GM21619 (cell line): Measurements from ENCODE around the gene PCDH15.

Experiments
- ATAC-seq: cut with Tn5 transposase; IDR thresholded peaks from one replicate; pipeline ENCODE4 v1.9.1; 2021; ENCODE audit not compliant: unreplicated experiment

The PCDH15 gene

GRCh38 chr10:54137396-54137795 is 663.6 kb downstream of the PCDH15 start:
- ATAC-seq, result no peak

- no peak for ATAC-seq
These were observed 667.8 kb downstream of the PCDH15 start for GRCh38 chr10:54133203-54133602.

- no peak for ATAC-seq
These were observed 669.2 kb downstream of the PCDH15 start for GRCh38 chr10:54131833-54132232.

GRCh38 chr10:54130394-54130793 is 670.6 kb downstream of the PCDH15 start:
- no peak for ATAC-seq

- ATAC-seq, result no peak
These were observed 675.8 kb downstream of the PCDH15 start for GRCh38 chr10:54125098-54125747.

GRCh38 chr10:54124209-54124885 is 676.7 kb downstream of the PCDH15 start:
- ATAC-seq, result no peak

DNA sequence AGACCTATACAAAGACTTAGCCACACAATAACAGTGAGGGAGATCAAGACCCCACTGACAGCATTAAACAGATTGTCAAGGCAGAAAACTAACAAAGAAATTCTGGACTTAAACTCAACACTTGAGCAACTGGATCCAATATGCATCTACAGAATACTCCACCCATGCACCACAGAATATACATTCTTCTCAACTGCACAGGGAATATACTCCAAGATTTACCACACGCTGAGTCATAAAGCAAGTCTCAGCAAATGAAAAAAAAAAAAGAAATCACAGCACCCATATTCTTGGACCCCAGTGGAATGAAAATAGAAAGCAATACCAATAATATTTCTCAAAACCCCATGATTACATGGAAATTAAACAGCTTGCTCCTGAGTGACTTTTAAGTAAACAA is 680.2 kb downstream of the PCDH15 start:
- ATAC-seq, result no peak

DNA sequence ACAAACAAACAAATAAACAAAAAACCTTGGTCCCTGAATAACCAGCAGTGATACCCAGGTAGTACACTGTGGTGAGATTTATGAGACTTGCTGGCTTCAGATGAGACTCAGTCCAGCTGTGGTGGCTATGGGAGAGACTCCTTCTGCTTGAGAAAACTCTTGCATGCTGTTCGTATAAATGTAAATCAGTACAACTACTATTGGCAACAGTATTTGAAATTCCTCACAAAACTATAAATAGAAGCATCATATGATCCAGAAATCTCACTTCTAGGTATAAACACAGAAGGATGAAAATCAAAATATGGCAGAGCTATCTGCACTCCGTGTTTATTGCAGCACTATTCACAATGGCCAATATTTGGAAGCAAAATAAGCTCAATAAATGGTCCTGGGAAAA is 692.1 kb downstream of the PCDH15 start:
- no peak for ATAC-seq

DNA sequence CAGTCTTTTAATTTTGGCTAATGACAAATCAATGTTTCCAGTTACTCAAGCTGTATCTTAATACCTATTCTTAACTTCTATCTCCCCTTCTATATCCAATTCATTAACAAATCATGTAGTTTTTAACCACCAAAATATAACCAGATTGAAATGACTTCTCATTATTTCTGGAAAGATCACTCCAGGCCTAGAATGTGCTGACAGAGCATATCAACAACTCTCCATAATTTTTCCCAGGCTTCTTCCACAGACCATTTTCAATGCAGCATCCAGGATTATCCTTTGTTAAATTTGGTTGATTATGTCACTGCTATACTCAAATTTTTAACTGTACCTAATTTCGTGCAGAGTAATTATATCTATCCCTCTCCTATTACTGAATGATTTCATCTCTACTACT is 704.1 kb downstream of the PCDH15 start:
- no peak for ATAC-seq

DNA sequence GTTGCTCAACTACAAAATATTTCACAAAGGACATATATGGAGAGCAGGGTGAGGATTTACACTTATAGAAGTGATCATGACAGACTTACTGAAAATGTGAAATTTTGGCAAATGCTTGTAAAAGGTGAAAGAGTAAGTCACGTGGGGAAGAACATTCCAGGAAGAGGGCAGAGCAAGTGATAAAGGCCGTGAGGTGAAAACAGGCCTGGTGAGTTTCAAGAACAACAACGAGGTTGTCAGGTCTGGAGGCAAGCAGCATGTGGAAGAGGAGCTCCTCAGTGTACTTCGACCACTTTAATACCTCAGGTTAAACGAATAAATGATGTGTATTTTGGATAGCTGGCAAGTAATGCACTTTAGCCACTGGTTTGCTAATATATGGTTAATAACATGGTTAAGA is 706.7 kb downstream of the PCDH15 start:
- ATAC-seq, result no peak

DNA sequence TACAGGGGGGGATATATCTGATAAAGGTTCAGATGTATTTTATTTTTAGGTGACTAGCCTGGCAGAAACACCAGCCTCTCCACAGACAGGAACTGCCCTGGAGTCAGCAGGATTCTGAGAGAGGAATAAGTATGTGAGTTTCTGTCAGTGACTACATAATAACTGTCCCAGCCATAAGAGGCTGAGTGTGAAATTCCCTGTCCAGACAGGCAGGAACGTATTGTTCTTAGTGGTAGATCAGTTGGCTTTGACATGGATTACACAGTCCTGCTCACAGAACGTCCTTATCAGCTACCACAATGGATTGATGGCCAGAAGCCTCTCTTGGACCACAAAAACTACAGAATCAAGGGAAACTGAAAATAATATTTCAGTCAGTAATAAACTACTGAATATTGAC is 709.8 kb downstream of the PCDH15 start:
- no peak for ATAC-seq

DNA sequence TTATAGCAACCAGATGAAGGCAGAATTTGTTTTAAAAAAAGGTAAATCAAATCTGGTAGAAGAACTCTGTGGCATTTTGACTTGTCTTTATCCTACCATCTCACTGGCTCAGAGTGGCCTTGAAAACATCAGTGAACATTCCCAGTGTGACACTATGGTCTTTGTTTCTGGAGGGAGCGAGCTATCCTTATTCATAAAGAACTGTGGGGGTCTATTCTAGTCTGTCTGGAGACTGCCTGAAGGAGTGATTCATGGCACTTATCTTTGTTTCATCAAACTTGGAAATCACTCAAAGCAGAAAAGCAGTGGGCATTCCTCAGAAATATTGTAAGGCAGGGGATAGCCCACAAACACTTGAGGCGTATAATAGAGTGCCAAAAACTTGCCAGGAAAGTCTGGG is 719.1 kb downstream of the PCDH15 start:
- no peak for ATAC-seq

- no peak for ATAC-seq
These were observed 733.7 kb downstream of the PCDH15 start for GRCh38 chr10:54067361-54067760.

DNA sequence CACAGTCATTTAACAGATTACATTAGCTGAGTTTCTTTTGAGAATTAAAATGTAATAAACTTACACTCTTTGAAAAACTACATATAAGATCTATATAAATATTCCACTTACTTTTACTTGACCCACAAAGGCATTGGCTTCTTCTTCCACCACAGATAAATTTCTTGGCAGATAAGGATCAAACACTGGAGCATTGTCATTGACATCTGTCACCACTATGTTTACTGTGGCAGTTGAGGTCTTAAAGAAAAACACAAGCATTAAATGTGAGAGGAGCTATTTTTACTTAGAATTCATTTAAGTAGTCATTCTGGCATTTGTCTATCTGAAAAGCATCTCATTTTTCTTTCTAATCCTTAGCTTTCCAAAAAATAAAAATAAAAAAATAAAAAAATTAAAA is 734.4 kb downstream of the PCDH15 start:
- ATAC-seq, result no peak

DNA sequence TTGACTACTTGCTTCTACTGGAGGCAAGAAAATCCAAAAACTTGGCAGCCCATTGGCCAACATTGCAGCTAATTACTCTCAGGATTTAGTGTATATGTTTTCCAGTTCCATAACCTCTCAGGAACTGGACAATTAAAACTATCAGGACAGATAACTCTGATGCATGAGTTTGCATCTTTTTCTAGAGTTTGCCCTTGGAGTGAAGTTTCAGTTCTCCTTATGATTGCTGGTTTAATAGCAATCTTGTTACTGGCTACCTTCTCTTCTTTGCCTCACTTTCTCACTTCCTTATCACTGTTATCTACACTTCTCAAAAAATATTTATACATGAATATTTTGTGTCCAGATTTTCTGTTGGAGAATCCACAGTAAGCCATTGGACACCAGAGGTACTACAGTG is 735.9 kb downstream of the PCDH15 start:
- no peak for ATAC-seq

- ATAC-seq, result no peak
These were observed 736.8 kb downstream of the PCDH15 start for GRCh38 chr10:54064215-54064614.

DNA sequence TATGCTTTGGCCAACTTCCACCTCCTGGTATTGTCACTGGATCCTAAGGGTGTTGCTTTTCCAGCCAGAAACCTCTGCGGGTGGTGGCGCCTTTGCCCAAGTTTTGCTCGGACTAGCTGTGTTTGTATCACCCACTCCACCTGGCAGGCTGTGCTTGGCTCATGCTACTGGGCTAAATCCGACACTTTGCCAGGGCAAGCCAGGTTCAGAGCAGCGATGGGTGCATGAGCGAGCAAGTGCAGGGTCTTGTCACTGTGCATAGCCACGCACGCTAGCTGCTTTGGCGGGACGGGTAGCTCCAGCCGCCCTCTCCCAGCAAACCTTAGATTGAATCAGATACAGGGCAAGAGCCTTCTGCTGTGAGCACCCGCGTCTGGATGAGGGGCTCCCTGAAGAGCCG is 737.5 kb downstream of the PCDH15 start:
- ATAC-seq, result no peak

GRCh38 chr10:54060572-54060971 is 740.5 kb downstream of the PCDH15 start:
- ATAC-seq, result no peak

DNA sequence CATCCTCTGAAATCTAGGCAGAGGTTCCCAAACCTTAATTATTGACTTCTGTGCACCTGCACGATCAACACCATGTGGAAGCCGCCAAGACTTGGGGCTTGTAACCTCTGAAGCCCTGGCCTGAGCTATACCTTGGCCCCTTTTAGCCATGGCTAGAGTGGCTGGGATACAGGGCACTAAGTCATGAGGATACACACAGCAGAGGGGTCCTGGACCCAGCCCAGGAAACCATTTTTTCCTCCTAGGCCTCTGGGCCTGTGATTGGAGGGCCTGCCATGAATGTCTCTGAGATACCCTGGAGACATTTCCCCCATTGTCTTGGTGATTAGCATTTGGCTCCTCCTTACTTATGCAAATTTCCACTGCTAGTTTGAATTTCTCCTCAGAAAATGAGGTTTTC is 743.7 kb downstream of the PCDH15 start:
- ATAC-seq, result no peak

DNA sequence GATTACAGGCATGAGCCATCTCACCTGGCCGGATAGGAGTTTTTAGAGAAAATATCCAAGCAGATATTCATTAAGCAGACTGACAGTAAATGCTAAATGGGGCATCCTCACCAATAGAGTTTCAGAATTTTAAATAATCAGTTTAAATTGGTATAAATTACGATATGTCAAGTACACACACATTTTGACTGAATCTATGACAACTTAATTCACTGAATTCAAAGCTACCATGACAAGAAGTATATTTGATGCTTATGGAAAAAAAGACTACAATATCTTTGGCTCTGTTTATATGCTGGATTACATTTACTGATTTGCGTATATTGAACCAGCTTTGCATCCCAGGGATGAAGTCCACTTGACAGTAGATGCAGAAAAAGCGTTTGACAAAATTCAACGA is 774.7 kb downstream of the PCDH15 start:
- no peak for ATAC-seq

DNA sequence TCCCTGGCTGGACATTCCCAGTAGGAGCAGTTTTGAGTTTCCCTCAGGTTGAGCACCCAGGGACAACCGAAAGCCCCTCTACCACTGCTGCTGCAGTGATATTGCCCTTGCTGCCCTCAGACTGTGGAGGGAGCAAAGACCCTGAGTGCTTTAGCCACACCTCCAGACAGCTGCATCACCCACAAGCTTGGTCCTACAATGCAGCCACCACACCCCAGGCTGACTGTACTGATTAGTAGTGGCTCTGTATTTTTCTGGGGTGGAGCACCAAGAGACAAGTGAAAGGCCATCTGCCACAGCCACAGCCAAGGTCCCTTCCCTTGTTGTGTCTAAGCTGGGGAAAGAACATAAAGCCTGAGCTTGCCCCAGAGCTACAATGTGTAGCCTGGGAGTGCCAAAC is 789.9 kb downstream of the PCDH15 start:
- ATAC-seq, result no peak

GRCh38 chr10:54010337-54010933 is 790.6 kb downstream of the PCDH15 start:
- no peak for ATAC-seq

GRCh38 chr10:54009672-54010071 is 791.4 kb downstream of the PCDH15 start:
- no peak for ATAC-seq
